Common myeloid progenitor, CD34-positive (primary cell): ENCODE results near the gene PDCD1LG2.

Experiments
- CTCF ChIA-PET: fragments of 350-600 bp; sonication (Branson Sonifier 250); formaldehyde crosslinking; loops from one replicate; lab custom pipeline; 2021; ENCODE audit warnings: antibody characterized with exemption; lab: Charles Lee
- POLR2A ChIA-PET: fragments of 350-600 bp; sonication (Branson Sonifier 250); formaldehyde crosslinking; loops from one replicate; lab custom pipeline; 2021; ENCODE audit warnings: antibody characterized with exemption; lab: Charles Lee
- DNase-seq, 3 donors: peaks; one replicate each; pipeline versions ENCODE4 v3.0.0 to v3.0.0-alpha.2; 2013
- H3K27ac ChIP-seq, 2 experiments: 1 replicate in 1 of 2; 2 replicates in 1 of 2; pipeline ENCODE4 v1.7.0; 2013; ENCODE audit warnings: inconsistent platforms in 2 of 2, low read length in 2 of 2, mild to moderate bottlenecking in 2 of 2, low read depth in 1 of 2, moderate library complexity in 1 of 2; ENCODE audit not compliant: severe bottlenecking in 2 of 2, insufficient read depth in 1 of 2, poor library complexity in 1 of 2
- H3K27me3 ChIP-seq, 5 experiments: replicated peaks in 2 of 5; 1 replicate in 3 of 5; 2 replicates in 2 of 5; pipeline versions ENCODE4 v1.6.1 to v1.7.0; 2013; ENCODE audit warnings: low read length in 4 of 5, mild to moderate bottlenecking in 2 of 5, moderate library complexity in 2 of 5, inconsistent platforms in 1 of 5; ENCODE audit not compliant: insufficient read depth in 5 of 5, control insufficient read depth in 4 of 5
- H3K36me3 ChIP-seq, 4 experiments: 1 replicate in 2 of 4; 2 replicates in 2 of 4; pipeline versions ENCODE4 v1.6.1 to v1.7.0; 2013; ENCODE audit warnings: low read length in 3 of 4, control low read depth in 1 of 4, mild to moderate bottlenecking in 1 of 4; ENCODE audit not compliant: control insufficient read depth in 4 of 4, insufficient read depth in 4 of 4
- H3K4me1 ChIP-seq, 4 experiments: 1 replicate in 3 of 4; 2 replicates in 1 of 4; pipeline versions ENCODE4 v1.6.1 to v1.7.1; 2013; ENCODE audit warnings: low read length in 3 of 4, mild to moderate bottlenecking in 3 of 4, control low read depth in 1 of 4, inconsistent platforms in 1 of 4, moderate library complexity in 1 of 4; ENCODE audit not compliant: control insufficient read depth in 4 of 4, insufficient read depth in 4 of 4; ENCODE audit errors: control extremely low read depth in 1 of 4
- H3K4me3 ChIP-seq, 7 experiments: 1 replicate in 4 of 7; 2 replicates in 3 of 7; pipeline versions ENCODE4 v1.5.1 to v1.7.0; 2013; ENCODE audit warnings: mild to moderate bottlenecking in 7 of 7, low read length in 6 of 7, moderate library complexity in 6 of 7, inconsistent platforms in 2 of 7, low read depth in 2 of 7, control low read depth in 1 of 7; ENCODE audit not compliant: insufficient read depth in 4 of 7, control insufficient read depth in 1 of 7; ENCODE audit errors: extremely low read depth in 1 of 7
- H3K9me3 ChIP-seq, 5 experiments: 1 replicate in 4 of 5; 2 replicates in 1 of 5; pipeline versions ENCODE4 v1.6.1 to v1.7.1; 2013; ENCODE audit warnings: low read length in 4 of 5, mild to moderate bottlenecking in 2 of 5, inconsistent platforms in 1 of 5, low read depth in 1 of 5, moderate library complexity in 1 of 5; ENCODE audit not compliant: control insufficient read depth in 4 of 5, insufficient read depth in 2 of 5; ENCODE audit errors: control extremely low read depth in 1 of 5
- WGBS: methylation state at CpG from one replicate; pipeline ENCODE4 v1.1.5; 2013; ENCODE audit not compliant: insufficient coverage; 5-methylcytosine and 5-hydroxymethylcytosine counted together

Gene PDCD1LG2

DNA sequence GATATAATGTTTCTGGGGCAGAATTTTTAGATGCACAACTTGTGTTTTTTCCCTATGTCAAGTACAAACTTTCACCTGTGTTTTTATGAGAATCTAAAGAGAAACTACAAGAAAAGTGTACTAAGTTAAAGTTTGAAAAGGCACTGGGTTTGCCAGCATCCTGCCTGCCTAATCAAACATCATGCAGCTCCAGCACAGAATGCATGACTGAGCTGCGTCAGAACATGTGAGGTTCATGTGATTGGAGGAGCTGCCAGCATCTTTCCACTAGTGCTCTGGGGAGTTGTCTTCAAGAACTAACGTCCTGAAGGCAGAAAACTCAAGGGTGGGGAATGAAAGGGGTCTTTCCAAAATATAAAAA is 72.5 kb downstream of the PDCD1LG2 start:
- WGBS: 74% methylated on average over 2 of the region's 2 CpGs
- Histone ChIP-seq H3K4me1 (peaks cover 0 to 5% (median 2%) of the 10 kb centered on the region in 4 experiments), H3K36me3 (no peaks in the 10 kb centered on the region), H3K27ac (no peak overlapping the region), H3K9me3 (no peaks in the 10 kb centered on the region), H3K4me3 (no peak overlapping the region), H3K27me3 (no peaks in the 10 kb centered on the region)
- CTCF ChIA-PET: interaction anchor here (0.7 to 1.7 kb wide), 7 partner anchors 8 to 191 kb away, joined by 3 to 5 read pairs (median 4); no protein-coding TSS in a partner anchor
- DNase-seq: no peak
- POLR2A ChIA-PET: interaction anchor here (0.8 kb wide), 1 partner anchor 123 kb away, joined by 3 read pairs; no protein-coding TSS in a partner anchor

DNA sequence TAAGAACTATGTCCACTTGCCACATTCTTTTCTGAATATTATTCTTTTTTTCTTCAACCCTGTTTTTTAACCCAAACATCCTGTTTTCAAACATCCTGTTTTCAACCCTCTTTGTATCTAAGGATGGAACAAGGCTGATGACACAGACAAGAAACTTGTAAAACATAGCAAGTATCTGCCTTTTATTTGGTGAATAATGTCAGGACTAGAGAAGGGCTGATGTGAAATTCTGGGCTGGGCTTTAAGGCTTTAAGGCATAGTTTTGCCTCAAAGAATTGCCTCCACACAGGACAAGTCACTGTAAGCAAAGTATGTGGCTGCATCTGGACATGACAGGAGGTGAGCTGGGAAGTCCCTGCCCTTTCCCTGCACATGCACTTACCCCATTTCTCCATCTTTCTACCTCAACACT is 76.1 kb downstream of the PDCD1LG2 start:
- Histone ChIP-seq H3K9me3 (no peaks in the 10 kb centered on the region), H3K4me3 (no peak overlapping the region), H3K4me1 (peaks cover 0 to 2% (median 0%) of the 10 kb centered on the region in 4 experiments), H3K36me3 (no peaks in the 10 kb centered on the region), H3K27me3 (no peaks in the 10 kb centered on the region), H3K27ac (no peak overlapping the region)
- DNase-seq: no peak
- POLR2A ChIA-PET: interaction anchor here (0.5 kb wide), 1 partner anchor 249 kb away, joined by 3 read pairs; no protein-coding TSS in a partner anchor
- CTCF ChIA-PET: interaction anchor here (1.1 to 5.7 kb wide), 8 partner anchors 10 to 919 kb away, joined by 3 to 55 read pairs (median 6); partner anchors contain the start of genes CD274 and PLGRKT

DNA sequence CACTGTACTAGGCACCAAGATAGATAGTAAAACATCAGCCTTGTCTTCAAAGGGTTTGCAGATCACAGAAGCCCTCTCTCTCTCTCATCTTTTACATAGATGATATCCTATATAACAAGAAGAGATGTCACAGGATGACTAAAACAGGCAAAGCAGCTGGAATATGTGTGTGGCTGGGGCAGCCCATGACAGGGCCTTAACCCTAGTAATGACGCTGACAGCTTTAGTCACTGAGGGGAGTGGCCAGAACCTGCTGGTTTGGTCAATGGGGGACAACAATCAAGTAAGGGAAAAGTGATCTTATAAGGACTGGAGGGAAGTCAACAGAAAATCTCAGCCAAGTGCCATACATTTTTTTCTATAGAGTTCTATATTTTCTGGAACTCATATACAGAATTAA is 76.7 kb downstream of the PDCD1LG2 start:
- CTCF ChIA-PET: interaction anchor here (0.7 to 5.7 kb wide), 10 partner anchors 9 to 994 kb away, joined by 3 to 55 read pairs (median 5); partner anchors contain the start of genes CD274 and PLGRKT
- no peak for DNase-seq
- H3K27me3 ChIP-seq: no peaks in the 10 kb centered on the region
- POLR2A ChIA-PET: interaction anchor here (0.5 kb wide), 1 partner anchor 248 kb away, joined by 3 read pairs; no protein-coding TSS in a partner anchor
- peaks cover 0 to 2% (median 0%) of the 10 kb centered on the region in 4 experiments for H3K4me1 ChIP-seq
- H3K27ac ChIP-seq: no peak overlapping the region
- no peaks in the 10 kb centered on the region for H3K9me3 ChIP-seq
- H3K36me3 ChIP-seq: no peaks in the 10 kb centered on the region
- no peak overlapping the region for H3K4me3 ChIP-seq
- WGBS: 100% methylated on average over 1 of the region's 1 CpG

DNA sequence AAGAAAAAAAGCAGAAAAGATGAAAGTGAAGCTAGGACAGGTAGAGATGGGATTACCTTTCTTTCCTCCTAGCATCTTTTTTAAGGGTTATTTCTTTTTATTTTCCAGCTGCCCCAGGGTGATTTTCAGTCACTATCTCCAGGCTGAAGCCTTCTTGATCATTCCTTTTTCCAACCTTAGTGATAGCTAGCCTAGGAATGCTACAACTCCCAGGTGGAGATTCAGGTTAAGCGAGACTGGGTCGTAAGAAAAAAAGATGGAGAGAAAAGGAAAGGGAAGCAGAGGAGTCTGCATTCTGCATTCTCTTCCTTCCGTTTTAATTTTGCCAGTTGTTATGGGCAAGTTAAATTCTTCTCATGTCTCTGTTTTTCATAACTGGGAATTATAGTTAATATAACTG is 81.9 kb downstream of the PDCD1LG2 start:
- POLR2A ChIA-PET: no interaction called here
- H3K36me3 ChIP-seq: no peaks in the 10 kb centered on the region
- no peak overlapping the region for H3K27ac ChIP-seq
- 91% methylated on average over 3 of the region's 3 CpGs for WGBS
- peaks cover 0 to 14% (median 5%) of the 10 kb centered on the region in 4 experiments for H3K4me1 ChIP-seq
- H3K4me3 ChIP-seq: no peak overlapping the region
- CTCF ChIA-PET: no interaction called here
- no peaks in the 10 kb centered on the region for H3K9me3 ChIP-seq
- H3K27me3 ChIP-seq: no peaks in the 10 kb centered on the region
- DNase-seq: no peak

DNA sequence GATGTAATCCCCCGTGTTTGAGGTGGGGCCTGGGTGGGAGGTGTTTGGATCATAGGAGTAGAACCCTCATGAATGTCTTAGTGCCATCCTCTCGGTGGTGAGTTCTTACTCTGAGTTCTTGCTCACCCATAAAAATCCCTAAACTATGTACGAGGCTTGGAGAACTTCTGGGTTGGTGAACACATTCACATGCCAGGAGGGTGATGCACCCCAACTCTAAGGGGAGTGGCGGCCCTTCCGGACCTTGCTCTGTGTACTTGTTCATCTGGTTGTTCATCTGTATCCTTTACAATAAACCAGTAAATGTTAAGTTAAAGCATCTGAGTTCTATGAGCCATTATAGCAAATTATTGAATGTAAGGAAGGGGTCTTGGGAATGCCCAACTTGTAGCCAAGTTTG is 82.6 kb downstream of the PDCD1LG2 start:
- CTCF ChIA-PET: no interaction called here
- no peak overlapping the region for H3K27ac ChIP-seq
- 100% methylated on average over 2 of the region's 5 CpGs for WGBS

DNA sequence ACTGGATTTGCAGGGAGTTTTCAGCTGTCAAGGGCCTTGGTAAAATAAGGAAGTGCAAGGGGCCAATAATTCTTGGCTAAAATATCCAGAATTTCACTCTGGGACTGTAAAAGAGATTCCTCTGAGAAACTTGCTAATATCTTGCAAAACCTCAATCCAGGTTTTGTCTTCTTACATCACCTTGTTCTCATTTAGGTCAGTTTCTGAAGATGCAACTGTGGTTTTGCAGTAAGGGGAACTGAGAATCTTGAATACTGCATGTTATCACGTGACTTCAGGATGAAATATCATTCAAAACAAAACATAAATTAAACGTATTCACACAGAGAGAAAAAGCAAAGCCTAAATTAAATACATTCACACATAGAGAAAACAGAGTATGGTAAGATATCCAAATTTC is 83.6 kb downstream of the PDCD1LG2 start:
- H3K27ac ChIP-seq: no peak overlapping the region

More for the DNA sequence above, 82.6 kb downstream of the PDCD1LG2 start:
- Histone ChIP-seq H3K36me3 (no peaks in the 10 kb centered on the region), H3K4me1 (peaks cover 0 to 12% (median 5%) of the 10 kb centered on the region in 4 experiments), H3K9me3 (no peaks in the 10 kb centered on the region), H3K27me3 (no peaks in the 10 kb centered on the region), H3K4me3 (no peak overlapping the region)
- POLR2A ChIA-PET: no interaction called here
- no peak for DNase-seq

DNA sequence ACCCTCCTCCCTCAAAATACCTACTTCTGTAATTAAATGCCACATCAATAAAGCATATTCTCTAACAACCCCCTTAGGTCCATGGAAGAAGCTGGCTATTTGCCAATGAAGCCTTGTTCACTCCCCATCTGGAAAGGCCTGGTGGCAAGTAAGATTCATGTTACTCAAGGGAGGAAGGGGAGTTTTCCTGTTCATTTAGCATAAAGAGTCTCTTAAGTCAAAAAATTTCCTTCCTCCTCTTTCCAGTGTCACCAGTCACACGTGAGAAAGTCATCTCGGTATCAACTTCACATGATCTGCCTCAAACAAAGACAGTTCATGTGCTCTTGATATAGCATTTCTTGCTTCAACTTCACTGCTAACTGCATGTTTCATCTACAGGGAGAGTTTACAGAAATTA is 85.8 kb downstream of the PDCD1LG2 start:
- Histone ChIP-seq H3K4me1 (peaks cover 0 to 12% (median 5%) of the 10 kb centered on the region in 4 experiments), H3K27ac (no peak overlapping the region), H3K36me3 (no peaks in the 10 kb centered on the region), H3K27me3 (no peaks in the 10 kb centered on the region), H3K9me3 (peaks cover 0 to 2% (median 0%) of the 10 kb centered on the region in 5 experiments), H3K4me3 (no peak overlapping the region)
- no peak for DNase-seq
- CTCF ChIA-PET: interaction anchor here (0.7 to 2.8 kb wide), 8 partner anchors 9 to 410 kb away, joined by 3 to 14 read pairs (median 4); no protein-coding TSS in a partner anchor
- 0% methylated on average over 1 of the region's 2 CpGs for WGBS
- POLR2A ChIA-PET: no interaction called here

More for the DNA sequence above, 83.6 kb downstream of the PDCD1LG2 start:
- ChIA-PET POLR2A (no interaction called here), CTCF (no interaction called here)
- Histone ChIP-seq H3K9me3 (peaks cover 0 to under 1% (median 0%) of the 10 kb centered on the region in 5 experiments), H3K36me3 (no peaks in the 10 kb centered on the region), H3K4me1 (peaks cover 0 to 12% (median 5%) of the 10 kb centered on the region in 4 experiments), H3K27me3 (no peaks in the 10 kb centered on the region), H3K4me3 (no peak overlapping the region)
- peak in 2 of 3 donors; percentile 33 to 48 for DNase-seq
- 17% methylated on average over 1 of the region's 2 CpGs for WGBS
